Measurements from ENCODE around the gene NUP93.
A peak's percentile ranks its signal among the peaks of the same experiment; 100 is the strongest.

NUP93 gene

GRCh38 chr16:56841659-56842058 lies 111.7 kb downstream of the NUP93 start:
- intact Hi-C loops (cut with DNase I) = no loop called here
- no peak for DNase-seq

GRCh38 chr16:56842133-56842532 lies 112.2 kb downstream of the NUP93 start:
- no peak for DNase-seq

GRCh38 chr16:56844056-56844455 lies 114.1 kb downstream of the NUP93 start:
- no peak for DNase-seq

More at GRCh38 chr16:56842133-56842532, 112.2 kb downstream of the NUP93 start:
- intact Hi-C loops (cut with DNase I) = no loop called here

GRCh38 chr16:56847173-56847910 lies 117.4 kb downstream of the NUP93 start:
- intact Hi-C loops (cut with DNase I) = no loop called here
- DNase-seq = peak in 1 of 10 donors; percentile 17

More at GRCh38 chr16:56844056-56844455, 114.1 kb downstream of the NUP93 start:
- intact Hi-C loops (cut with DNase I) = no loop called here

DNA sequence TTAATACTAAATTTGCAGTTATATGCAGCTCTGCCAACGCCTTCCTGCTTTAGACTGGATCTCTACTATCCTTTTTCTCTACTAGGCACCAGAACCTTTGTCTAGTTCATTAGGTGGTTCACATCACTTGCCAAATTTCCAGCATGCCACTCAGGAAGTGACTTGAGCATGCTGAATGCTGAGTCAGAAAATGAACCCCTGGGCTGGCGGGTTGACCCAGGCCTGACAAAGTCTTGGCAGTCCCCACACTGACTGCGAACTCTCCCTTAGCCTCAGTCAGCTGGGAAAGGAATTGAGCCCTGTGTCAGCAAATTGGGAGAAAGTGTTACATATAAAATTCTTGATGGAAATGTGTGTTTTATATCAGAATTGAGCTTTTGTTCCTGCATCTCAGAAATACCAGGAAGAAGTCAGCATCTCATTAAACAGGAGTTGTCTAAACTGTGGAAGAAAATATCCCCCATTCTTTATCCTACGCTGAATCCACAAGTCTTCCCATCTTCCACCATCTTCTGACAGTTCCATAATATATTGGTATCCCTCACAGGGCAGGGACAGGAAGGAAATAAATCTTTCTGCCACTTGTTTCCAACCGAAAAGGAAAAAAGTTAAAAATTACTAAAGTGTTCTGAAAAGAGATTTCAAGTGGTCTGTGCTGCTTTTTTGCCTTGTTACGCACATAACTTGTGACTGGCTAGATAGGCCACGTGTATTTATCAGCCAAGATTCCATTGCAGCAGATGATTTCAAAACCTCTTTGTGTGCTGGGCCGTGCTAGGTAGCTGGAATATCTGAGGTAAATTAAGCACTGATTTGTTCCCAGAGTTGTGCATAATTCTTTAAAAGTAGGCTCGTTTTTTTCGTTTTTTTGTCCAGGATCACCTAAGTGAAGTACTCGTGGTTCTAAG lies 118.4 kb downstream of the NUP93 start:
- peak in 1 of 10 donors; percentile 62 for DNase-seq
- intact Hi-C loops (cut with DNase I) = no loop called here

GRCh38 chr16:56848955-56849689 lies 119.2 kb downstream of the NUP93 start:
- DNase-seq = peak in 2 of 10 donors; percentile 55 to 72
- intact Hi-C loops (cut with DNase I) = no loop called here

DNA sequence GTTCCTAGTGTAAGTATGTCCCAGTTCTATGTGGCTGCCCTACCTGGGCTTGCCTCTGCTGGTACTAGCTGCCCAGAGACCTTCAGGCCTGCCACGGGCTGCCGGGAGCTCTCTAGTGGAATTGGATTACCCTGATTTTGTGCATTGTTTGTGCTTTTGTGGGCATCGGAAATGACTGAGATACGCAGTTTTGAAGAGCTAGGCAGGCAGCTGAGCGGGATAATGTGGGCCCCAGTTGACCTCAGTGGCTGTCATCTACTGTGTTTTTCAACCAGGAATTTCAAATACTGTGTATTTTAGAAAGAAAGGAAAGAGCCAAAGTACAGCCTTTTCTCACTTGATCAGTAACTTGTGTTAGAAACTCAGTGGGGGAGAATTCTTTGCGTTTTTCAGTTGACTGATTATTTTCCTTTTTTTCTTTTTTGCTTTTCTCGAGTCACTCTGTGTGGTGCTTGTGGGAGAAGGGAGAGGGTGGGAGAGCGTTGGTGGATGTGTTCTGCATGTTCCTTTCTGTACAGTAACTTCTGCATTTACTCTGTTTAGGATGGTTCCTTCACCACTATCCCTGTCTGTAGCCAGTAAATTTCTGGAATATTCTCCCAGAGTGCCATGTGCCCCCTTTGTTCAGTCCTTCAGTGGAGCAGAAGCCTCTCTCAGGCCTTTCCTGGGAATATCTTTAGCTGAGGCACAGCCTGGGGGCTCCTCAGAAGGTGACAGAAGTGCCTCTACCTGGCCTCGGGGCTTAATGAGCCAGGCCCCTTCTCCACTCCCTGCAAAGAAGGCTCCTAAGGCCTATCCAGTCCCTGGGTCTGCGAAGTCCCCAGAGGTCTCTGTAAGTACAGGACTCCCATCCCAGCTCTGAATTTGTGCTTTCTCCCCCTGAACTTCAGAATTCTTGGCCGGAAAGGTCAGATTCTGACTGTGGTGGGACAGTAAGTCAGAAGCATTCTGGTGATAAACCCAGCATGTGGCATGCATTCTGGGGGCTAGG lies 120.1 kb downstream of the NUP93 start:
- intact Hi-C loops (cut with DNase I) = no loop called here
- DNase-seq = peak in 2 of 10 donors; percentile 18 to 44

DNA sequence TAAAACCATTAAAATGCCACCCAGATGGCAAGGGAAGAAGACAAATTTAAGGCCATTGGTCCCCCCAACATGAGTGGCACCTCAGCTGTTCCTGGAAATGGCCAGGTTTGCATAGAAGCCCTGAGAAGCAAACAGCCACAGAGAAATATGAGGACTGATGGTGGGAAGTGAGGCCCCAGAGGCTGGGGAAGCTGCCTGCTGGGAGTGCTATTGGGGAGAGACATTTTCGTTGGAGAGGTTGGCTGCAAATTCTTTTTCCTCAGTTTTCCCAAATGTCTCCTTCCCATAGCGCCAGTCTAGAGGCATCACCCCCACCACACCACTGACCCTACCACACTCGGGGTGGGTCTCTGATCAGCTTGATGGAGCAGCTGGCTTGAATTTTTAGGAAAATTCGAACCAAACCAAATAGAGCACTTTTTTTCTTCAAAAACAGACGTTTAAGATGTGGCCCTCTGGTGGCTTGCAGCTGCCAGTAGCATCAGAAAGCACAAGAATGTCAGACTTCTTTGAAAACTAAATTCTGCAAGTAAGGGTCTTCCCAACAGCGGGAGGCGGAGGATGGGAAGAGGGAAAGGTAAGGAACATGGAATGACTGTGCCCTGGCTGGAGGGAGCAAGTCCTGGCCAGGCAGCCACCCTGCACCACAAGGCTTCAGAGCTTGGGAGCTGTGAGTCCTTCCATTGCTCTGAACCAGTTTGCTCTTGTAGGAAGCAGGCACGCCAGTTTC lies 121.9 kb downstream of the NUP93 start:
- peak in 2 of 10 donors; percentile 15 to 64 for DNase-seq
- intact Hi-C loops (cut with DNase I) = no loop called here

DNA sequence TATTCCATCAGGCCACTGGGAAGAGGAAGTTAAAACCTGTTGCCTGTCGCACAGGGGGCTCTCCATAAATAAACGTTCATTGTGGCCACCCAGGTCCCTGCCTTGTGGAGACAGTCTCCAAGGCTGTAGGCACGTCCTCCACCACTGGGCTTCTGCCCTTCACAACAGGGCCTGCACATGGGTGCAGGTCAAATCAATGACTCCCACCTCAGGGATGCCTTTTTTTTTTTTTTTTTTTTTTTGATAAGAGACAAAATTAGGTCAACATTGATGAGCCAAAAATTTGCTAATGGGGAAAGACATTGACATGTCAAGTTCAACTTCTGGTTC lies 122.4 kb downstream of the NUP93 start:
- DNase-seq = peak in 2 of 10 donors; percentile 55 to 62
- intact Hi-C loops (cut with DNase I) = no loop called here

GRCh38 chr16:56852968-56853367 lies 123.0 kb downstream of the NUP93 start:
- DNase-seq = peak in 2 of 10 donors; percentile 22 to 38
- intact Hi-C loops (cut with DNase I) = no loop called here

DNA sequence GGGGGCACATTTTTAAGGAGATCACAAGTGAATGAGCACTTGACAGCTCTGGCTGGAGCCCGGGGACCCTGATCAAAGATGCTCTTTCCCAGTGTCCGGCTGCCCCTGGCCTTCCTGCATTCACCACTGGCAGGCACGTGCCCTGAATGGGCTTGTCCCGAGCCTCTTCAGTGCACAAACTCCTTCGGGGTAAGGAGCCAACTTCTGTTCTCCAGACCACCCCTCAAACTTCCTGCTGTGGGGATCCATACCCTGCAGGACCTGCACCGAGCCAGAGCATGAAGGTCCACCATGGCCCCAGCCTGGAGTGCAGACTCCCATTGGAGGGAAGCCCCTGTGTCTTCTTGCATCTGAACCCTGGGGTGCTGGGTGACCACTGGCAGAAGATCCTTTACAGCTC lies 125.3 kb downstream of the NUP93 start:
- intact Hi-C loops (cut with DNase I) = no loop called here
- DNase-seq = peak in 2 of 10 donors; percentile 53 to 57

GRCh38 chr16:56855946-56856345 lies 126.0 kb downstream of the NUP93 start:
- intact Hi-C loops (cut with DNase I) = no loop called here
- peak in 2 of 10 donors; percentile 22 to 28 for DNase-seq

DNA sequence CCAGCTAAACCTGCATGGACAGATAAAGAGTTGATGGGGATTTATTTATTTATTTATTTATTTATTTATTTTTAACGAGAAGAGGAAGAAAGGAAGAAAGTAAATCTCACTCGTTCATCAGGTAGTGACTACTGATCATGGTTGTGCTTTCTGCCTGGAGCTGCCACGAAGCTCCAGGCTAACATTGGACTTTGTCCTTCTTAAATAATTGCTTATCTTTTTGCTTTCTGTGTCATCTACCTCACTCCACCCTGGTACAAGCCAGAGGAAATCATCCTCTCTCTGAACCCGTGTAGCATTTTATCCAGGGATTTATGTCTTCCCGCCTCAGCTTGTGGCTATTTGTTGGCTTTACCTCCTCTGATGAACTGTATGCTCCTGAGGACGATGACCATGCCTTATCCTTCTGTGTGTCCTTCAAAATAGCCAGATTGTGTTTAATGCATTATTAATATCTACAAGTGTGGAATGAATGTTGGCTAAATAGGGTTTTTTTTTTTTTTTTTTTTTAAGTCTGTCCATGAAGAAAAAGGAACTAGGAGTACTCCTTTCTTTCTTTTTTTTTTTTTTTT lies 127.0 kb downstream of the NUP93 start:
- intact Hi-C loops (cut with DNase I) = no loop called here
- DNase-seq = no peak

- peak in 2 of 10 donors; percentile 83 to 84 for DNase-seq
- intact Hi-C loops (cut with DNase I) = no loop called here
Measured at GRCh38 chr16:56858374-56858773, 128.4 kb downstream of the NUP93 start.

DNA sequence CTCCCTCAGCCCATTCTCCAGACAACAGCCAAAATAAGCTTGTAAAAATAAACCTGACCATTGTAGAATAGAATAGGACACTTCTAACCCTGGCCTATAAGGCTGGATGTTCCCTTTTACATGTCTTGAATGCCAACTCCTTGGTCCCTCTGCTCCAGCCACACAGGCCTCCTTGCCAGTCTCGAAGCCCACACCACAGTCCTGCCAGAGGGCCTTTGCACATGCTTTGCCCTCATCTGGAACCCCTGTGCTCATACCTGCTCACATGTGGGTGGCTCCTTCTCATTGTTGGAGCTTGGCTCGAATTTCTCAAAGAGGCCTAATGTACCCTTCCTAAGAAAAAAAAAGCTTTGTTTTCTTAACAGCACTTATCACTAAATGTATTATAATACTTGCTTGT lies 129.7 kb downstream of the NUP93 start:
- DNase-seq = peak in 3 of 10 donors; percentile 7 to 59 (median 13)
- intact Hi-C loops (cut with DNase I) = loop anchor here (10.0 kb wide), 2 partner anchors 185 to 305 kb away; no protein-coding TSS in a partner anchor

DNA sequence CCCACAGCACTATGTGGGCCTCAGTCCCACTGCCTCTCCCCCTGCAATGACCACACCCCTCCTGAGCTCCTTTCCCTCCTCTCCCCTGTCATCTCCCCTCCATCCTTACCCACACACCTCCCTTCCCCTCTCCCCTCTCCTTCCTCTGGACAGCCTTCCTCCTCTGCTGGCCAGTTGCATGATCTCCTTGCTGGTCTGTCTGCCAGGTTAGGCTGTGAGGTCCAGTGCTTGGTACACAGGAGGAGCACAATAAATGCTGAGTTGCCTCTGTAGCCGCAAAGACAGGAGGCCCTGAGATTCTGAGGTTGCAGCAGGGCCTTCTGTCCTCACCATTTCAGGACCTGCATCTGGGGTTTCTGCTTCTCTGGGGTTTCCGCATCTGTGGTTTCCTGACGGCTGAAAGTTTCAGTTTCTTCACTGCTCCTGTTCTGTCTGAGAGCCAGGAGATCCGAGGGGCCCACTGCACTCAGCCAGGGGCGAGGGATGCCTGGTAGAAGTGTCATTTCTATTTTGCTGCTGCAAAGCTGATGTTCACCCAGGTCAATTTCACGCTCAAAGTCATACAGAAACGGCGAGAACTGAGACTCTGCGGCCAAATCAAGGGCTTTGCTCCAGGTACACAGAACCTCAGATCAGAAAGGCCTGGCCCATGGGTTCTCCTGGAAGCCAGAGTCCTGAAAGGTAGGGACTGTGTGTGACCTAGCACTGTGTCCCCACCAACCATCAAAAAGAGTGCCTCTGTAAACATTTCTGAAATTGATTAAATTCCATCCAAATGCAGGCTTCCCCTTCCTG lies 130.5 kb downstream of the NUP93 start:
- DNase-seq = peak in 2 of 10 donors; percentile 59 to 62
- intact Hi-C loops (cut with DNase I) = loop anchor here (10.0 kb wide), 2 partner anchors 184 to 304 kb away; no protein-coding TSS in a partner anchor

- intact Hi-C loops (cut with DNase I) = loop anchor here (10.0 kb wide), 2 partner anchors 184 to 304 kb away; no protein-coding TSS in a partner anchor
- peak in 1 of 10 donors; percentile 18 for DNase-seq
Measured at GRCh38 chr16:56861092-56861610, 131.2 kb downstream of the NUP93 start.
